Omental fat pad (tissue), 4 donors: ENCODE results near the gene SUSD6. TPM values are rescaled to one million over a fixed set of nuclear protein-coding genes. Genes with fewer than 3 reads are reported as not detected.

Experiments
- ATAC-seq: fragments of 150-250 bp; one replicate; pipeline ENCODE4 v1.9.1; 2016; ENCODE audit warnings: mild to moderate bottlenecking, moderate library complexity; ENCODE audit not compliant: low FRiP score
- DNase-seq: peaks from one replicate; pipeline ENCODE4 v3.0.0-alpha.2; 2019; ENCODE audit warnings: low spot score
- CTCF ChIP-seq, 3 donors: fragments of 450-650 bp; IDR thresholded peaks; one replicate each; pipeline ENCODE4 v1.5.1; 2016 to 2017; ENCODE audit warnings: antibody characterized with exemption in 3 of 3, mild to moderate bottlenecking in 3 of 3, moderate library complexity in 2 of 3
- total RNA-seq, 4 donors: library from RNA; depleted of rRNA; stranded (reverse); fragments of >200 nt; gene quantifications; one replicate each; pipeline ENCODE4 v1.1.0, GENCODE V29; 2016

The SUSD6 gene
- total RNA-seq, 4 donors from 2014 or later = 31.1 to 73.3 (median 52.7) TPM

GRCh38 chr14:69579476-69579875, 31.9 kb upstream of the SUSD6 start:
- ATAC-seq (no peak), DNase-seq (no peak)
- no peak for TF ChIP-seq CTCF (IDR thresholded peaks at IDR 0.05)

- ATAC-seq (peak; percentile 93), DNase-seq (no peak)
- peak in 1 of 3 donors; percentile 33 for TF ChIP-seq CTCF (IDR thresholded peaks at IDR 0.05)
These were observed 31.3 kb upstream of the SUSD6 start for GRCh38 chr14:69580009-69580577.

- ATAC-seq (no peak), DNase-seq (no peak)
- no peak for TF ChIP-seq CTCF (IDR thresholded peaks at IDR 0.05)
These were observed 30.0 kb upstream of the SUSD6 start for GRCh38 chr14:69581316-69581935.

GRCh38 chr14:69582212-69582611, 29.2 kb upstream of the SUSD6 start:
- ATAC-seq = no peak
- TF ChIP-seq CTCF (IDR thresholded peaks at IDR 0.05) = no peak

GRCh38 chr14:69582829-69583228, 28.6 kb upstream of the SUSD6 start:
- no peak for TF ChIP-seq CTCF (IDR thresholded peaks at IDR 0.05)
- no peak for ATAC-seq

More at GRCh38 chr14:69582212-69582611, 29.2 kb upstream of the SUSD6 start:
- DNase-seq = no peak

GRCh38 chr14:69584389-69584788, 27.0 kb upstream of the SUSD6 start:
- no peak for TF ChIP-seq CTCF (IDR thresholded peaks at IDR 0.05)
- DNase-seq (no peak), ATAC-seq (no peak)

More at GRCh38 chr14:69582829-69583228, 28.6 kb upstream of the SUSD6 start:
- DNase-seq = no peak

- DNase-seq = no peak
These were observed 25.0 kb upstream of the SUSD6 start for GRCh38 chr14:69586404-69586803.

More at GRCh38 chr14:69586404-69586803, 25.0 kb upstream of the SUSD6 start:
- no peak for ATAC-seq
- no peak for TF ChIP-seq CTCF (IDR thresholded peaks at IDR 0.05)
